Measurements from ENCODE around the gene GIMAP5. TPM values are rescaled to one million over a fixed set of nuclear protein-coding genes. Genes with fewer than 3 reads are reported as not detected.

The GIMAP5 gene
- total RNA-seq, 1 experiment from 2014 or later = not detected

DNA sequence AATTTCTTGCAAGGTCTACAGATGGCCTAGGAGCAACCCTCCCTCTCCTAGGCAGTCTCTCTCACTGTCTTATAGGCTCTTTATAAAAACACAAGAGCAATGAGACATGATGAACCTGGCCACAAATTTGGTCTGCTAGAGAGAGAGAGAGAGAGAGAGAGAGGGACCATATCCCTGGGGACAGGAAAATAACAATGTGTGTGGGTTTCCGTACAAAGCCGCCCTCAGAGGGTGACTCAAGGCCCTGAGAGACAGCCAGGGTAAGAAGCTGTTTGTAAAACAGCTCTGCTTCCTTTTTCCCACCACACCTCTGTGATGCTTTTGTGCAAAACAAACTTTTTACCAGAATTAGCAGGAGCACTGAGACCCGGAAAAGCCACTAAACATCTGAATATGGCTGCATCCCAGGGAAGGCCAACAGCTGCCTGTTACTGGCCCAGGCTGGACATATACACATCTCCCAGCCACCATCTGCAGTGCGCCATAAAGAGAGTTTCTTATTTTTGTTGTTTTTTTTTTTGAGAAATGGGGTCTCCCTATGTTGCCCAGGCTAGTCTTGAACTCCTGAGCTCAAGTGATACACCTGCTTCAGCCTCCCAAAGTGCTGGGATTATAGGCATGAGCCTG lies 18.4 kb downstream of the GIMAP5 start:
- Histone ChIP-seq H3K14ac (ENCODE audit: insufficient read depth, low read length) (no peak overlapping the region), H3K56ac (ENCODE audit: insufficient read length, low read depth, low read length) (no peak overlapping the region), H3T11ph (ENCODE audit: low read length) (no peak overlapping the region), H2BK12ac (ENCODE audit: insufficient read length, low read depth, low read length) (no peak overlapping the region), H3K4me2 (ENCODE audit: insufficient read depth, insufficient read length, low read length) (no peak overlapping the region), H4K5ac (ENCODE audit: insufficient read length, low read depth, low read length) (no peak overlapping the region), H4K8ac (replicated peaks; ENCODE audit: insufficient read length, low read depth, low read length) (no peak overlapping the region), H3K27ac (ENCODE audit: insufficient read length, low read depth, low read length) (no peak overlapping the region), H3K9me3 (ENCODE audit: control insufficient read depth, low read depth, low read length) (no peaks in the 10 kb centered on the region), H2AFZ (ENCODE audit: low read length) (no peak overlapping the region), H2BK5ac (ENCODE audit: insufficient read length, low read length) (no peak overlapping the region), H3K9ac (ENCODE audit: extremely low read depth, insufficient read length, low read length) (no peak overlapping the region), H2BK20ac (ENCODE audit: low read depth, low read length, poor library complexity, severe bottlenecking) (no peak overlapping the region), H3K79me2 (ENCODE audit: insufficient read depth, low read length) (no peaks in the 10 kb centered on the region; the same call in 1 of the 2 replicates), H3K23ac (ENCODE audit: insufficient read length, low read depth, low read length) (no peak overlapping the region), H4K91ac (ENCODE audit: insufficient read length, low read depth, low read length) (no peak overlapping the region), H2BK120ac (ENCODE audit: low read depth, low read length, poor library complexity, severe bottlenecking) (no peak overlapping the region), H3K23me2 (ENCODE audit: insufficient read length, low read depth, low read length, poor library complexity, severe bottlenecking) (no peaks in the 10 kb centered on the region), H2AK5ac (ENCODE audit: insufficient read length, low read length) (no peak overlapping the region), H3K4me1 (ENCODE audit: insufficient read depth, low read length) (no peaks in the 10 kb centered on the region), H3K27me3 (ENCODE audit: insufficient read depth, low read length) (no peaks in the 10 kb centered on the region; the same call in 1 of the 2 replicates), H2BK15ac (ENCODE audit: low read depth, low read length) (no peak overlapping the region), H3K18ac (ENCODE audit: insufficient read length, low read depth, low read length) (no peak overlapping the region), H3K4ac (ENCODE audit: low read depth, low read length) (no peak overlapping the region), H4K20me1 (ENCODE audit: control insufficient read depth, insufficient read depth, insufficient read length) (no peaks in the 10 kb centered on the region), H3K79me1 (ENCODE audit: insufficient read depth, low read depth, low read length, poor library complexity, severe bottlenecking) (no peaks in the 10 kb centered on the region)
- no peaks in the 10 kb centered on the region for H3K36me3 Mint-ChIP-seq (ENCODE audit: insufficient read depth in 1 of 3, low read depth in 3 of 3)
- no peak overlapping the region for H3K4me3 Mint-ChIP-seq
- H3K4me1 Mint-ChIP-seq = no peaks in the 10 kb centered on the region
- TF ChIP-seq, protein P1, sequence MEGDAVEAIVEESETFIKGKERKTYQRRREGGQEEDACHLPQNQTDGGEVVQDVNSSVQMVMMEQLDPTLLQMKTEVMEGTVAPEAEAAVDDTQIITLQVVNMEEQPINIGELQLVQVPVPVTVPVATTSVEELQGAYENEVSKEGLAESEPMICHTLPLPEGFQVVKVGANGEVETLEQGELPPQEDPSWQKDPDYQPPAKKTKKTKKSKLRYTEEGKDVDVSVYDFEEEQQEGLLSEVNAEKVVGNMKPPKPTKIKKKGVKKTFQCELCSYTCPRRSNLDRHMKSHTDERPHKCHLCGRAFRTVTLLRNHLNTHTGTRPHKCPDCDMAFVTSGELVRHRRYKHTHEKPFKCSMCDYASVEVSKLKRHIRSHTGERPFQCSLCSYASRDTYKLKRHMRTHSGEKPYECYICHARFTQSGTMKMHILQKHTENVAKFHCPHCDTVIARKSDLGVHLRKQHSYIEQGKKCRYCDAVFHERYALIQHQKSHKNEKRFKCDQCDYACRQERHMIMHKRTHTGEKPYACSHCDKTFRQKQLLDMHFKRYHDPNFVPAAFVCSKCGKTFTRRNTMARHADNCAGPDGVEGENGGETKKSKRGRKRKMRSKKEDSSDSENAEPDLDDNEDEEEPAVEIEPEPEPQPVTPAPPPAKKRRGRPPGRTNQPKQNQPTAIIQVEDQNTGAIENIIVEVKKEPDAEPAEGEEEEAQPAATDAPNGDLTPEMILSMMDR (conservative IDR thresholded peaks at IDR 0.05) = no peak
- no peaks in the 10 kb centered on the region for H3K9me3 Mint-ChIP-seq
- H3K27me3 Mint-ChIP-seq (ENCODE audit: low read depth) = peaks cover 75% of the 10 kb centered on the region
- H3K27ac Mint-ChIP-seq = no peak overlapping the region
- no CpG with 5 or more reads among the region's 4 CpGs for WGBS (ENCODE audit: extremely low coverage, insufficient read length, low lambda C conversion rate)
- no peak for DNase-seq
